CD4-positive, alpha-beta T cell treated with Interleukin-6 for 4 hours (primary cell): ENCODE results near the gene POM121.
"Not testable (repeated sequence)": the region's sequence is repeated elsewhere in the genome, so short reads cannot be mapped to it uniquely, and the experiment has no call there.

Experiments used
- DNase-seq: peaks from one replicate; pipeline ENCODE4 v3.0.0-alpha.2; 2020; ENCODE audit warnings: mixed read lengths

POM121 gene

GRCh38 chr7:72924733-72925545 lies at the start of gene POM121:
Gene POM121, plus strand, starts transcription at chr7:72925095. Its CDS starts 27 bp downstream, at chr7:72925122.
- DNase-seq: peak; percentile 85

- DNase-seq: peak; percentile 74
These were observed 45.7 kb upstream of the POM121 start for GRCh38 chr7:72879079-72879736.

GRCh38 chr7:72879737-72880215 lies 45.1 kb upstream of the POM121 start:
- peak; percentile 39 for DNase-seq

- DNase-seq: not testable (repeated sequence)
These were observed 33.1 kb upstream of the POM121 start for GRCh38 chr7:72891750-72892149.

- DNase-seq: not testable (repeated sequence)
These were observed 20.2 kb upstream of the POM121 start for GRCh38 chr7:72904740-72905139.

GRCh38 chr7:72908422-72908821 lies 16.5 kb upstream of the POM121 start:
- not testable (repeated sequence) for DNase-seq

- not testable (repeated sequence) for DNase-seq
These were observed 13.5 kb upstream of the POM121 start for GRCh38 chr7:72911395-72911794.

- not testable (repeated sequence) for DNase-seq
These were observed 11.1 kb upstream of the POM121 start for GRCh38 chr7:72913750-72914149.

GRCh38 chr7:72914756-72915525 lies 10.0 kb upstream of the POM121 start:
- DNase-seq: peak; percentile 5

GRCh38 chr7:72919256-72919775 lies 5.6 kb upstream of the POM121 start:
- DNase-seq: no peak

GRCh38 chr7:72924386-72924732 lies 536 bp upstream of the POM121 start:
- DNase-seq: no peak

GRCh38 chr7:72925546-72926120 lies 738 bp downstream of the POM121 start:
- no peak for DNase-seq

- not testable (repeated sequence) for DNase-seq
These were observed 2.9 kb downstream of the POM121 start for GRCh38 chr7:72927791-72928190.

GRCh38 chr7:72928216-72928615 lies 3.3 kb downstream of the POM121 start:
- DNase-seq: not testable (repeated sequence)

- DNase-seq: not testable (repeated sequence)
These were observed 17.3 kb downstream of the POM121 start for GRCh38 chr7:72942022-72942705.

- DNase-seq: not testable (repeated sequence)
These were observed 18.1 kb downstream of the POM121 start for GRCh38 chr7:72942956-72943355.

GRCh38 chr7:72944937-72945336 lies 20.0 kb downstream of the POM121 start:
- DNase-seq: not testable (repeated sequence)

GRCh38 chr7:72945597-72945996 lies 20.7 kb downstream of the POM121 start:
- not testable (repeated sequence) for DNase-seq

- DNase-seq: not testable (repeated sequence)
These were observed 21.3 kb downstream of the POM121 start for GRCh38 chr7:72946130-72946745.

GRCh38 chr7:72948714-72949113 lies 23.8 kb downstream of the POM121 start:
- DNase-seq: not testable (repeated sequence)

GRCh38 chr7:72949276-72949675 lies 24.4 kb downstream of the POM121 start:
- DNase-seq: not testable (repeated sequence)
